PC-9 (cell line): Measurements from ENCODE around the gene RBM12. TPM values are rescaled to one million over a fixed set of nuclear protein-coding genes. Genes with fewer than 3 reads are reported as not detected.

Source experiments
- BruUV-seq: library from RNA; stranded (reverse); fragments of 400-500 nt; replicated peaks from 2 replicates; lab custom pipeline; 2021; lab: Mats Ljungman, UMichigan
- CTCF ChIA-PET: fragments of 300-600 bp; sonication (Branson Sonifier 250); formaldehyde crosslinking; loops from one replicate; lab custom pipeline; 2022; ENCODE audit warnings: antibody characterized with exemption; lab: Charles Lee
- POLR2A ChIA-PET: fragments of 300-600 bp; sonication (Branson Sonifier 250); formaldehyde crosslinking; loops from one replicate; lab custom pipeline; 2022; ENCODE audit warnings: antibody characterized with exemption; ENCODE audit not compliant: unreplicated experiment; lab: Charles Lee
- DNase-seq, 2 experiments: peaks; one replicate each; pipeline versions ENCODE4 v3.0.0 to v3.0.0-alpha.2; 2015 to 2022; ENCODE audit warnings: mixed read lengths in 1 of 2
- H2AFZ ChIP-seq: fragments of 200-600 bp; sonication (generic); 2 replicates; pipeline ENCODE4 v1.8.1; 2017; ENCODE audit warnings: antibody characterized with exemption
- H3F3A ChIP-seq: fragments of 200-600 bp; sonication (generic); 2 replicates; pipeline ENCODE4 v1.8.1; 2017; ENCODE audit warnings: antibody characterized with exemption, mild to moderate bottlenecking, low read depth; ENCODE audit not compliant: insufficient read depth
- H3K27ac ChIP-seq: fragments of 200-600 bp; sonication (generic); 2 replicates; pipeline ENCODE4 v1.6.1; 2016; ENCODE audit warnings: mixed run types
- H3K27me3 ChIP-seq: fragments of 200-600 bp; sonication (generic); 2 replicates; pipeline ENCODE4 v1.6.1; 2016; ENCODE audit warnings: low read depth, mixed run types; ENCODE audit not compliant: insufficient read depth
- H3K36me3 ChIP-seq: fragments of 200-600 bp; sonication (generic); 2 replicates; pipeline ENCODE4 v1.6.1; 2016; ENCODE audit warnings: low read depth, mixed run types
- H3K4me1 ChIP-seq: fragments of 200-600 bp; sonication (generic); replicated peaks from 2 replicates; pipeline ENCODE4 v1.6.1; 2016; ENCODE audit warnings: mixed run types; ENCODE audit not compliant: insufficient read depth
- H3K4me2 ChIP-seq: fragments of 200-600 bp; sonication (generic); 2 replicates; pipeline ENCODE4 v1.6.1; 2017; ENCODE audit warnings: mixed run types
- H3K4me3 ChIP-seq: fragments of 200-600 bp; sonication (generic); 2 replicates; pipeline ENCODE4 v1.6.1; 2016; ENCODE audit warnings: mixed run types
- H3K79me2 ChIP-seq: fragments of 200-600 bp; sonication (generic); 2 replicates; pipeline ENCODE4 v1.6.1; 2017; ENCODE audit warnings: low read depth, mixed run types
- H3K9me2 ChIP-seq: fragments of 200-600 bp; sonication (generic); 2 replicates; pipeline ENCODE4 v1.8.1; 2017; ENCODE audit warnings: mild to moderate bottlenecking; ENCODE audit not compliant: insufficient read depth
- H3K9me3 ChIP-seq: fragments of 200-600 bp; sonication (generic); 2 replicates; pipeline ENCODE4 v1.8.1; 2016; ENCODE audit warnings: low read depth; ENCODE audit not compliant: insufficient read depth
- H4K20me1 ChIP-seq: fragments of 200-600 bp; sonication (generic); 2 replicates; pipeline ENCODE4 v1.8.1; 2017; ENCODE audit not compliant: insufficient read depth
- CTCF ChIP-seq: fragments of 200-600 bp; sonication (generic); conservative IDR thresholded peaks from 2 replicates; pipeline ENCODE4 v1.6.1; 2017; ENCODE audit warnings: mixed run types, antibody characterized with exemption, mild to moderate bottlenecking, moderate library complexity
- EZH2 ChIP-seq: fragments of 200-600 bp; sonication (generic); IDR thresholded peaks from 2 replicates; pipeline ENCODE4 v1.8.0; 2017; ENCODE audit warnings: antibody characterized with exemption, low read depth
- intact Hi-C: fragments of 100-400 bp; cut with micrococcal nuclease; formaldehyde crosslinking; loops from one replicate; pipeline ENCODE4 v1.10.0; 2022; ENCODE audit not compliant: unreplicated experiment
- total RNA-seq: library from RNA; stranded (reverse); gene quantifications from 2 replicates; pipeline ENCODE4 v1.2.3, GENCODE V29; 2021

RBM12 gene
- total RNA-seq, 1 experiment from 2014 or later: 81.2 TPM

- Histone ChIP-seq H3K9me2 (no peaks in the 10 kb centered on the region), H2AFZ (no peak overlapping the region), H3K4me2 (no peak overlapping the region), H3K79me2 (peaks cover 7% of the 10 kb centered on the region), H3K27ac (no peak overlapping the region), H3K27me3 (no peaks in the 10 kb centered on the region), H3K4me1 (peaks cover 33% of the 10 kb centered on the region), H3K9me3 (no peaks in the 10 kb centered on the region), H3K4me3 (no peak overlapping the region), H3F3A (peaks cover 23% of the 10 kb centered on the region), H3K36me3 (no peaks in the 10 kb centered on the region), H4K20me1 (no peaks in the 10 kb centered on the region)
- TF ChIP-seq CTCF (no peak), EZH2 (no peak)
- intact Hi-C loops: no loop called here
- ChIA-PET POLR2A (no interaction called here), CTCF (interaction anchor here (0.9 kb wide), 1 partner anchor 144 kb away, joined by 3 read pairs; no protein-coding TSS in a partner anchor)
- BruUV-seq: no TSS peak
- DNase-seq: no peak
Observed at GRCh38 chr20:35611482-35611881, 53.2 kb downstream of the RBM12 start.

- H3K4me3 ChIP-seq: no peak overlapping the region
- H3K36me3 ChIP-seq: no peaks in the 10 kb centered on the region
- no peaks in the 10 kb centered on the region for H3K9me2 ChIP-seq
- H3K4me1 ChIP-seq: peaks cover 39% of the 10 kb centered on the region
- intact Hi-C loops: no loop called here
- POLR2A ChIA-PET: interaction anchor here (0.5 kb wide), 1 partner anchor 79 kb away, joined by 4 read pairs; no protein-coding TSS in a partner anchor
- peaks cover 13% of the 10 kb centered on the region for H3K79me2 ChIP-seq
- no TSS peak for BruUV-seq
- no peak overlapping the region for H2AFZ ChIP-seq
- H3K27me3 ChIP-seq: no peaks in the 10 kb centered on the region
- H3K4me2 ChIP-seq: no peak overlapping the region
- DNase-seq: no peak
- no peak overlapping the region for H3K27ac ChIP-seq
- no peak for TF ChIP-seq CTCF
- TF ChIP-seq EZH2: no peak
- CTCF ChIA-PET: interaction anchor here (0.6 kb wide), 1 partner anchor 343 kb away, joined by 5 read pairs; the partner anchor contains the start of gene SCAND1
- peaks cover 22% of the 10 kb centered on the region for H3F3A ChIP-seq
- H3K9me3 ChIP-seq: no peaks in the 10 kb centered on the region
- H4K20me1 ChIP-seq: no peaks in the 10 kb centered on the region
Observed at GRCh38 chr20:35610833-35611427, 53.8 kb downstream of the RBM12 start.

GRCh38 chr20:35607003-35607735 lies 57.5 kb downstream of the RBM12 start:
- H3K27ac ChIP-seq: peak overlapping the region; percentile 57
- peak overlapping the region; percentile 69; the same call in 1 of the 2 replicates for H2AFZ ChIP-seq
- intact Hi-C loops: loop anchor here (2.0 kb wide), 1 partner anchor 30 kb away; no protein-coding TSS in a partner anchor
- no peaks in the 10 kb centered on the region for H3K27me3 ChIP-seq
- ChIA-PET CTCF (interaction anchor here (0.6 to 0.9 kb wide), 2 partner anchors 9 to 10 kb away, joined by 3 read pairs; no protein-coding TSS in a partner anchor), POLR2A (interaction anchor here (0.5 to 1.0 kb wide), 9 partner anchors 10 to 344 kb away, joined by 3 to 16 read pairs (median 4); partner anchors contain the start of genes NFS1 and ROMO1)
- H3K4me2 ChIP-seq: peak overlapping the region; percentile 84
- no TSS peak for BruUV-seq
- H3K9me3 ChIP-seq: no peaks in the 10 kb centered on the region
- H3K4me1 ChIP-seq: peaks cover 39% of the 10 kb centered on the region
- H4K20me1 ChIP-seq: no peaks in the 10 kb centered on the region
- H3F3A ChIP-seq: peaks cover 4% of the 10 kb centered on the region; the same call in 1 of the 2 replicates
- peaks cover 32% of the 10 kb centered on the region for H3K79me2 ChIP-seq
- H3K4me3 ChIP-seq: peak overlapping the region; percentile 57; the same call in 1 of the 2 replicates
- DNase-seq: peak; percentile 88 to 90
- peaks cover 9% of the 10 kb centered on the region; the same call in 1 of the 2 replicates for H3K36me3 ChIP-seq
- TF ChIP-seq CTCF (no peak), EZH2 (no peak)
- no peaks in the 10 kb centered on the region for H3K9me2 ChIP-seq
